SK-N-SH (cell line): ENCODE results near the gene IDI2.

ENCODE experiments used
- CHD2 ChIP-seq: fragments of 150-350 bp; IDR thresholded peaks from 2 replicates; pipeline ENCODE4 v1.6.1; 2018; ENCODE audit warnings: low read length; ENCODE audit not compliant: partially characterized antibody
- CTCF ChIP-seq: fragments of 200-600 bp; sonication (generic); IDR thresholded peaks from 2 replicates; pipeline ENCODE4 v1.6.1; 2017; ENCODE audit warnings: antibody characterized with exemption, mild to moderate bottlenecking, moderate library complexity
- ELF1 ChIP-seq: IDR thresholded peaks from 2 replicates; pipeline ENCODE4 v1.4.0; 2012
- EZH2phosphoT487 ChIP-seq: fragments of 200-600 bp; sonication (generic); IDR thresholded peaks from 2 replicates; pipeline ENCODE4 v1.6.1; 2017; ENCODE audit warnings: low read depth, mixed run types, mild to moderate bottlenecking, antibody characterized with exemption, moderate library complexity, borderline replicate concordance
- MAX ChIP-seq: IDR thresholded peaks from 2 replicates; pipeline ENCODE4 v1.4.0; 2012; ENCODE audit warnings: low read depth
- NFIC ChIP-seq: IDR thresholded peaks from 2 replicates; pipeline ENCODE4 v1.4.0; 2012; ENCODE audit warnings: borderline replicate concordance
- POLR2AphosphoS5 ChIP-seq: IDR thresholded peaks from 2 replicates; pipeline ENCODE4 v1.6.1; 2012; ENCODE audit warnings: low read depth, low read length
- TEAD4 ChIP-seq: IDR thresholded peaks from 2 replicates; pipeline ENCODE4 v1.4.0; 2012; ENCODE audit warnings: mild to moderate bottlenecking, borderline replicate concordance; ENCODE audit not compliant: insufficient read depth
- USF1 ChIP-seq: IDR thresholded peaks from 2 replicates; pipeline ENCODE4 v1.4.0; 2012; ENCODE audit warnings: low read depth, borderline replicate concordance
- YY1 ChIP-seq: IDR thresholded peaks from 2 replicates; pipeline ENCODE4 v1.4.0; 2012; ENCODE audit warnings: low read depth, mild to moderate bottlenecking
- TF ChIP-seq, protein P1 (sequence below): IDR thresholded peaks from 2 replicates; pipeline ENCODE4 v1.6.1; 2012; ENCODE audit warnings: mild to moderate bottlenecking, low read depth, low read length, moderate library complexity
- TF ChIP-seq, protein P2 (sequence below): fragments of 150-350 bp; IDR thresholded peaks from 2 replicates; pipeline ENCODE4 v1.6.1; 2016; ENCODE audit warnings: mild to moderate bottlenecking, low read depth, low read length

- TF ChIP-seq CTCF (no peak), ELF1 (no peak), MAX (no peak), YY1 (no peak), POLR2AphosphoS5 (no peak), CHD2 (no peak), EZH2phosphoT487 (no peak), TEAD4 (no peak), NFIC (no peak), USF1 (no peak)
- TF ChIP-seq, protein P1, sequence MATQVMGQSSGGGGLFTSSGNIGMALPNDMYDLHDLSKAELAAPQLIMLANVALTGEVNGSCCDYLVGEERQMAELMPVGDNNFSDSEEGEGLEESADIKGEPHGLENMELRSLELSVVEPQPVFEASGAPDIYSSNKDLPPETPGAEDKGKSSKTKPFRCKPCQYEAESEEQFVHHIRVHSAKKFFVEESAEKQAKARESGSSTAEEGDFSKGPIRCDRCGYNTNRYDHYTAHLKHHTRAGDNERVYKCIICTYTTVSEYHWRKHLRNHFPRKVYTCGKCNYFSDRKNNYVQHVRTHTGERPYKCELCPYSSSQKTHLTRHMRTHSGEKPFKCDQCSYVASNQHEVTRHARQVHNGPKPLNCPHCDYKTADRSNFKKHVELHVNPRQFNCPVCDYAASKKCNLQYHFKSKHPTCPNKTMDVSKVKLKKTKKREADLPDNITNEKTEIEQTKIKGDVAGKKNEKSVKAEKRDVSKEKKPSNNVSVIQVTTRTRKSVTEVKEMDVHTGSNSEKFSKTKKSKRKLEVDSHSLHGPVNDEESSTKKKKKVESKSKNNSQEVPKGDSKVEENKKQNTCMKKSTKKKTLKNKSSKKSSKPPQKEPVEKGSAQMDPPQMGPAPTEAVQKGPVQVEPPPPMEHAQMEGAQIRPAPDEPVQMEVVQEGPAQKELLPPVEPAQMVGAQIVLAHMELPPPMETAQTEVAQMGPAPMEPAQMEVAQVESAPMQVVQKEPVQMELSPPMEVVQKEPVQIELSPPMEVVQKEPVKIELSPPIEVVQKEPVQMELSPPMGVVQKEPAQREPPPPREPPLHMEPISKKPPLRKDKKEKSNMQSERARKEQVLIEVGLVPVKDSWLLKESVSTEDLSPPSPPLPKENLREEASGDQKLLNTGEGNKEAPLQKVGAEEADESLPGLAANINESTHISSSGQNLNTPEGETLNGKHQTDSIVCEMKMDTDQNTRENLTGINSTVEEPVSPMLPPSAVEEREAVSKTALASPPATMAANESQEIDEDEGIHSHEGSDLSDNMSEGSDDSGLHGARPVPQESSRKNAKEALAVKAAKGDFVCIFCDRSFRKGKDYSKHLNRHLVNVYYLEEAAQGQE: no peak
- TF ChIP-seq, protein P2, sequence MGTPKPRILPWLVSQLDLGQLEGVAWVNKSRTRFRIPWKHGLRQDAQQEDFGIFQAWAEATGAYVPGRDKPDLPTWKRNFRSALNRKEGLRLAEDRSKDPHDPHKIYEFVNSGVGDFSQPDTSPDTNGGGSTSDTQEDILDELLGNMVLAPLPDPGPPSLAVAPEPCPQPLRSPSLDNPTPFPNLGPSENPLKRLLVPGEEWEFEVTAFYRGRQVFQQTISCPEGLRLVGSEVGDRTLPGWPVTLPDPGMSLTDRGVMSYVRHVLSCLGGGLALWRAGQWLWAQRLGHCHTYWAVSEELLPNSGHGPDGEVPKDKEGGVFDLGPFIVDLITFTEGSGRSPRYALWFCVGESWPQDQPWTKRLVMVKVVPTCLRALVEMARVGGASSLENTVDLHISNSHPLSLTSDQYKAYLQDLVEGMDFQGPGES: no peak
These were observed 24.9 kb upstream of the IDI2 start for GRCh38 chr10:1050554-1050953.
